ENCODE data around the gene PAWR. TPM values are rescaled to one million over a fixed set of nuclear protein-coding genes. Genes with fewer than 3 reads are reported as not detected.

PAWR gene
- total and polyA plus RNA-seq, 2 of the 13 experiments (the other 11 are each of a cell fraction or from before 2014, with no cell fraction given): 29.1 to 36.1 TPM

DNA sequence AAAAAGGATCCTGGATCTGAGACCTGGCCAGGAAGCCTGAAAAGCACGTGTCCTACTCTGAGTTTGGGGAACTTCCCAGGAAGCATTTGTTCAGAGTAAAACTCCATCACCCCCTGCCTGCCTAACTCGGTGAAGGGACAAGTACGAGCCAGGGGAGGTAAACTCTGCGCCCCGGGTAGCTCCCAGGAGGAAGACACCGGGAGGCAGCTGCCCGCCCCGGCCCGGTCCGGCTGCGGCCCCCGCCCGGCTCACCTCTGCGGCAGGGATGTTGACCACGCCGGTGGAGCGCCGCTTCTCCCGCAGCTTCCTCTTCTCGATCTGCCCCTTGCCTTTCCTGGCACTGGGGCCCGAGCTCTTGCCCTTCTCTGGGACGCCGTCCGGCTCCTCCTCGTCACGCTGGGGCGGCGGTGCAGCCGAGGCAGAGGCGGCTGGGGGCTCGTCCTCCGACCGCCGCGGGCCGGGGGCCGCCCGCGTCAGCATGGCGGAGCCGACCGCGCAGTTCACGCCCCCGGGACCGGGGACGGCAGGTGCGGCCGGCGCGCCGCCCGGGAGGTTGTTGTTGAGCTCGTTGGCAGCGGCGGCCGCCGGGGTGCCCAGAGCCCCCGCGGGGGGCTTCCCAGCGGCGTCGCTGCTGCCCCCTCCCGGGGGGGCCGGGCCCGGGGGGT lies 1.2 kb downstream of the PAWR start (continued):
- TF ChIP-seq, protein P1, sequence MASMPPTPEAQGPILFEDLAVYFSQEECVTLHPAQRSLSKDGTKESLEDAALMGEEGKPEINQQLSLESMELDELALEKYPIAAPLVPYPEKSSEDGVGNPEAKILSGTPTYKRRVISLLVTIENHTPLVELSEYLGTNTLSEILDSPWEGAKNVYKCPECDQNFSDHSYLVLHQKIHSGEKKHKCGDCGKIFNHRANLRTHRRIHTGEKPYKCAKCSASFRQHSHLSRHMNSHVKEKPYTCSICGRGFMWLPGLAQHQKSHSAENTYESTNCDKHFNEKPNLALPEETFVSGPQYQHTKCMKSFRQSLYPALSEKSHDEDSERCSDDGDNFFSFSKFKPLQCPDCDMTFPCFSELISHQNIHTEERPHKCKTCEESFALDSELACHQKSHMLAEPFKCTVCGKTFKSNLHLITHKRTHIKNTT (CRISPR knock-in tag; IDR thresholded peaks at IDR 0.05): no peak
- TF ChIP-seq, protein P2, sequence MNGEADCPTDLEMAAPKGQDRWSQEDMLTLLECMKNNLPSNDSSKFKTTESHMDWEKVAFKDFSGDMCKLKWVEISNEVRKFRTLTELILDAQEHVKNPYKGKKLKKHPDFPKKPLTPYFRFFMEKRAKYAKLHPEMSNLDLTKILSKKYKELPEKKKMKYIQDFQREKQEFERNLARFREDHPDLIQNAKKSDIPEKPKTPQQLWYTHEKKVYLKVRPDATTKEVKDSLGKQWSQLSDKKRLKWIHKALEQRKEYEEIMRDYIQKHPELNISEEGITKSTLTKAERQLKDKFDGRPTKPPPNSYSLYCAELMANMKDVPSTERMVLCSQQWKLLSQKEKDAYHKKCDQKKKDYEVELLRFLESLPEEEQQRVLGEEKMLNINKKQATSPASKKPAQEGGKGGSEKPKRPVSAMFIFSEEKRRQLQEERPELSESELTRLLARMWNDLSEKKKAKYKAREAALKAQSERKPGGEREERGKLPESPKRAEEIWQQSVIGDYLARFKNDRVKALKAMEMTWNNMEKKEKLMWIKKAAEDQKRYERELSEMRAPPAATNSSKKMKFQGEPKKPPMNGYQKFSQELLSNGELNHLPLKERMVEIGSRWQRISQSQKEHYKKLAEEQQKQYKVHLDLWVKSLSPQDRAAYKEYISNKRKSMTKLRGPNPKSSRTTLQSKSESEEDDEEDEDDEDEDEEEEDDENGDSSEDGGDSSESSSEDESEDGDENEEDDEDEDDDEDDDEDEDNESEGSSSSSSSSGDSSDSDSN (CRISPR knock-in tag; IDR thresholded peaks at IDR 0.05): peak; percentile 71
- TF ChIP-seq REPIN1 (CRISPR knock-in tag; IDR thresholded peaks at IDR 0.05; ENCODE audit: borderline replicate concordance, low read depth) (no peak), MXD4 (CRISPR knock-in tag; IDR thresholded peaks at IDR 0.05) (no peak; the same call in 1 of the 2 replicates), ZNF605 (CRISPR knock-in tag; IDR thresholded peaks at IDR 0.05) (no peak), KLF6 (CRISPR knock-in tag; IDR thresholded peaks at IDR 0.05) (no peak), KMT2A (CRISPR knock-in tag; IDR thresholded peaks at IDR 0.05) (peak; percentile 71; the same call in 1 of the 2 replicates), ZNF772 (CRISPR knock-in tag; IDR thresholded peaks at IDR 0.05) (0 out of 2 replicates have a peak, but pooled peaks have one; percentile 31), ZNF282 (IDR thresholded peaks at IDR 0.05; ENCODE audit: partially characterized antibody) (no peak), SIN3A (IDR thresholded peaks at IDR 0.05; ENCODE audit: borderline replicate concordance, low read depth, low read length) (0 out of 2 replicates have a peak, but pooled peaks have one; percentile 19), TCF12 (IDR thresholded peaks at IDR 0.05) (no peak), TCF12 (CRISPR knock-in tag; IDR thresholded peaks at IDR 0.05) (0 out of 2 replicates have a peak, but pooled peaks have one; percentile 29), ZSCAN29 (CRISPR knock-in tag; conservative IDR thresholded peaks at IDR 0.05) (no peak), ZSCAN20 (CRISPR knock-in tag; IDR thresholded peaks at IDR 0.05; ENCODE audit: borderline replicate concordance) (no peak), PHF20 (CRISPR knock-in tag; IDR thresholded peaks at IDR 0.05) (no peak), ZSCAN22 (CRISPR knock-in tag; IDR thresholded peaks at IDR 0.05) (no peak), ZNF557 (CRISPR knock-in tag; IDR thresholded peaks at IDR 0.05) (no peak), ZNF558 (CRISPR knock-in tag; IDR thresholded peaks at IDR 0.05; ENCODE audit: borderline replicate concordance) (no peak), TEAD3 (CRISPR knock-in tag; optimal IDR thresholded peaks at IDR 0.05; ENCODE audit: borderline replicate concordance) (peak; percentile 9)
- TF ChIP-seq, protein P3, sequence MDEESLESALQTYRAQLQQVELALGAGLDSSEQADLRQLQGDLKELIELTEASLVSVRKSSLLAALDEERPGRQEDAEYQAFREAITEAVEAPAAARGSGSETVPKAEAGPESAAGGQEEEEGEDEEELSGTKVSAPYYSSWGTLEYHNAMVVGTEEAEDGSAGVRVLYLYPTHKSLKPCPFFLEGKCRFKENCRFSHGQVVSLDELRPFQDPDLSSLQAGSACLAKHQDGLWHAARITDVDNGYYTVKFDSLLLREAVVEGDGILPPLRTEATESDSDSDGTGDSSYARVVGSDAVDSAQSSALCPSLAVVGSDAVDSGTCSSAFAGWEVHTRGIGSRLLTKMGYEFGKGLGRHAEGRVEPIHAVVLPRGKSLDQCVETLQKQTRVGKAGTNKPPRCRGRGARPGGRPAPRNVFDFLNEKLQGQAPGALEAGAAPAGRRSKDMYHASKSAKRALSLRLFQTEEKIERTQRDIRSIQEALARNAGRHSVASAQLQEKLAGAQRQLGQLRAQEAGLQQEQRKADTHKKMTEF (CRISPR knock-in tag; IDR thresholded peaks at IDR 0.05): no peak
- TF ChIP-seq, protein P4, sequence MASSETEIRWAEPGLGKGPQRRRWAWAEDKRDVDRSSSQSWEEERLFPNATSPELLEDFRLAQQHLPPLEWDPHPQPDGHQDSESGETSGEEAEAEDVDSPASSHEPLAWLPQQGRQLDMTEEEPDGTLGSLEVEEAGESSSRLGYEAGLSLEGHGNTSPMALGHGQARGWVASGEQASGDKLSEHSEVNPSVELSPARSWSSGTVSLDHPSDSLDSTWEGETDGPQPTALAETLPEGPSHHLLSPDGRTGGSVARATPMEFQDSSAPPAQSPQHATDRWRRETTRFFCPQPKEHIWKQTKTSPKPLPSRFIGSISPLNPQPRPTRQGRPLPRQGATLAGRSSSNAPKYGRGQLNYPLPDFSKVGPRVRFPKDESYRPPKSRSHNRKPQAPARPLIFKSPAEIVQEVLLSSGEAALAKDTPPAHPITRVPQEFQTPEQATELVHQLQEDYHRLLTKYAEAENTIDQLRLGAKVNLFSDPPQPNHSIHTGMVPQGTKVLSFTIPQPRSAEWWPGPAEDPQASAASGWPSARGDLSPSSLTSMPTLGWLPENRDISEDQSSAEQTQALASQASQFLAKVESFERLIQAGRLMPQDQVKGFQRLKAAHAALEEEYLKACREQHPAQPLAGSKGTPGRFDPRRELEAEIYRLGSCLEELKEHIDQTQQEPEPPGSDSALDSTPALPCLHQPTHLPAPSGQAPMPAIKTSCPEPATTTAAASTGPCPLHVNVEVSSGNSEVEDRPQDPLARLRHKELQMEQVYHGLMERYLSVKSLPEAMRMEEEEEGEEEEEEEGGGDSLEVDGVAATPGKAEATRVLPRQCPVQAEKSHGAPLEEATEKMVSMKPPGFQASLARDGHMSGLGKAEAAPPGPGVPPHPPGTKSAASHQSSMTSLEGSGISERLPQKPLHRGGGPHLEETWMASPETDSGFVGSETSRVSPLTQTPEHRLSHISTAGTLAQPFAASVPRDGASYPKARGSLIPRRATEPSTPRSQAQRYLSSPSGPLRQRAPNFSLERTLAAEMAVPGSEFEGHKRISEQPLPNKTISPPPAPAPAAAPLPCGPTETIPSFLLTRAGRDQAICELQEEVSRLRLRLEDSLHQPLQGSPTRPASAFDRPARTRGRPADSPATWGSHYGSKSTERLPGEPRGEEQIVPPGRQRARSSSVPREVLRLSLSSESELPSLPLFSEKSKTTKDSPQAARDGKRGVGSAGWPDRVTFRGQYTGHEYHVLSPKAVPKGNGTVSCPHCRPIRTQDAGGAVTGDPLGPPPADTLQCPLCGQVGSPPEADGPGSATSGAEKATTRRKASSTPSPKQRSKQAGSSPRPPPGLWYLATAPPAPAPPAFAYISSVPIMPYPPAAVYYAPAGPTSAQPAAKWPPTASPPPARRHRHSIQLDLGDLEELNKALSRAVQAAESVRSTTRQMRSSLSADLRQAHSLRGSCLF (CRISPR knock-in tag; IDR thresholded peaks at IDR 0.05; ENCODE audit: borderline replicate concordance): no peak
